Activated T-cell treated with anti-CD3 and anti-CD28 coated beads for 1 hour (primary cell): ENCODE results near the gene ADAM11.
"Not testable (repeated sequence)": the region's sequence is repeated elsewhere in the genome, so short reads cannot be mapped to it uniquely, and the experiment has no call there.

Experiments
- DNase-seq: peaks from one replicate; pipeline ENCODE4 v3.0.0-alpha.2; 2020; ENCODE audit warnings: low read depth

Gene ADAM11

DNA sequence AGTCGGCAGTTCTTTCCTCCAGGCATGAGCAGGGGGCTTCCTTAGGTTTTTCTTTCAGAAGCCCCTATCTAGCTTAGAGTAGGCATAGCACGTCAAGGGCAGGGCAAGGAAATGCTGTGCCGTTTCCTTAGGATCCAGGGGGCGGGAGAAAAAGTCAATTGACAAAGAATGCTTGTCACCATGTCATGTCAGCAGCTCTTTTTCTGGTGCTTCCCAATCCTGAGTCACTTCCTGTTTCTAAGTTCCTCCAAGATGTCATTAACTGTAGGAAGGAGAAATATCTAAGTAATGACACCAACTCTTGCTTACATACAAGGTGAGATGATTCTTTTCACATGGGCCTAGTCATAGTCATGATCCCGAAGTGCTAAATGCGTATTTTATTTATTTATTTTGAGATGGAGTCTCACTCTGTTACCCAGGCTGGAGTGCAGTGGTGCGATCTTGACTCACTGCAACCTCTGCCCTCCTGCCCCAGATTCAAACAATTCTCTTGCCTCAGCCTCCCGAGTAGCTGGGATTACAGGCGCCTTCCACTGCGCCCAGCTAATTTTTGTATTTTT is 36.1 kb downstream of the ADAM11 start:
- DNase-seq, result no peak

- no peak for DNase-seq
Observed at GRCh38 chr17:44795421-44795820, 36.6 kb downstream of the ADAM11 start.

DNA sequence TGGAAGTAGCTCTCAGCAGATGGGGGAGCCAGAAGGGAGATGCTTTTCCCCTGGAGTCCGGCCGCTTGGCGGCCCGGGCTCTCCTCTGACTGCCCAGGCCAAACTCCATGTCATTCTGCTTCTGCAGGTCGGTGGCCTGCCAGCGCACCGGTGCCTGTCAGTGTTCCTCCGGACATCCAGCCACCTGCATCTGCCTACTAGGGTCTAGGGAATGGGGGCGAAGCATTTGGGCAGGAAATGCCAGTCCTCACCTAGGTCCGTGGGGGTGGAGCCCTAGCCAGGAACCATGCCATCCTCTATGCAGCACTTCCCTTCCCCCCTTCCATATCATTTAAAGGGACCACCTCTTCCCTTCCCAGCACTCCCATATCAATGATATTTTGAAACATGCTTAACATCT is 37.1 kb downstream of the ADAM11 start:
- DNase-seq, result no peak

DNA sequence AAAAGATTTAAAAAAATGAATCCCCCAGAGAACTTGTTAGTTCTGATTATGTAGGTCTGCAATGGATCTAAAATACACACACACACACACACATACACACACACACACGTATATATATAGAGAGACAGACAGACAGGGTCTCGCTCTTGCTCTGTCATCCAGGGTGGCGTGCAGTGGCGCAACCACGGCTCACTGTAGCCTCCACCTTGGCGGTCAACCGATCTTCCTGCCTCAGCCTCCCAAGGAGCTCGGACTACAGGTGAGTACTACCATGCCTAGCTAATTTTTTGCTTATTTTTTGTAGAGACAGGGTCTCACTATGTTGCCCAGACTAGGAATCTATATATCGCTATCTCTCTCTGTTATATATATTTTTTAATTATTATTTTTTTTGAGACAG is 37.9 kb downstream of the ADAM11 start:
- DNase-seq, result no peak

DNA sequence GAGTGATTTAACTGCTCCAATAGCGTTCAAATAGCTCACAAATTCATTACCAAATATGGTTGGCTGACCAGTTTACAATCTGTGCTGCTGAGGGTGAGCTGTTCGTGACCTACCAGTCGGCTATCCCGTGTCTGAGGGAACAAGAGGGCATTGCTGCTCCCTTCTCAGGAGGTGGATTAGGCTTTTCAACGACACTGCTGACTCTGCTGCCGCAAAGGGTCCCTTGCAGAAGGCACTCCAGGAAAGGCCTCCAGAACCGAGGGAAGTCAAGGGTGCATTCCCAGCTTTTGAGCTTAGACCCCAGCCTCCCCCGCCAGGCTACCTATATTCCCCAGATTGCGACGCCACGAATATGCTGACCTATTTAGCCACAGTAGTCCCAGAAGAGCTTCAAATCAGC is 39.0 kb downstream of the ADAM11 start:
- no peak for DNase-seq

DNA sequence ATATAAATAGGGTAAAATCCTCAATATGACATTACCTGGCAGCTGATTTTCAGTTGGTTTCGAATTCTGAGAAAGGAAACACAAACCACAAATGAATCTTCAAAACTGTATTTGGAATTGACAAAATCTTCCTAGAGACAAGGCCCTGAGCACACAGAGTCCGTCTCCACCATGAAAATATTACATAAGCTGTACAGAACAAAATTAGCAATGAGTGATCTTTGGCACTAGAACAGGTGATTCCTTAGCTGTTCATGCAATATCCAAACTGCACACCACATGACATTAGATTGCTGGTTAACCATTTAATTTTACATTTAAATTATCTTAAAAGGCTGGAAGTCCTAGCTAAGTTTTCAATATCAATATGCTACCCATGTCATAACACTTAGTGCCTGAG is 39.6 kb downstream of the ADAM11 start:
- no peak for DNase-seq

DNA sequence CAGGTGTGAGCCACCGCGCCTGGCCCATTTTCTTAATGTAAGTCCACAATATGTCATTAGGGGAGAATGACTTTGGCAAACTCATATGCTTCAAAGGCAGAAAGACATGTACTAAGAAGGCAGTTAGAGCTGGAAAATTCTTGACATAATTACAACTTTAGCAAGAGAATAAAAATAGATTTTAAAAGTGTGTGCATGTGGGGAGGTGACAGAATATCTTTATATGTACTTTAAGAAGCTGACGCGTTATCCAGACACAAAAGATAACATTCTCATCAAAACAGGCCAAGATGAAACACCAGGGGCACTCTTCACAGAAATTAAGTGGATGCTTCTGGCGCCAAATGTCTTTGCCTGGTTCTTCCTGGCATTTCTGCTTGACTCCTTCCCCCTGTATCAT is 43.1 kb downstream of the ADAM11 start:
- no peak for DNase-seq

DNA sequence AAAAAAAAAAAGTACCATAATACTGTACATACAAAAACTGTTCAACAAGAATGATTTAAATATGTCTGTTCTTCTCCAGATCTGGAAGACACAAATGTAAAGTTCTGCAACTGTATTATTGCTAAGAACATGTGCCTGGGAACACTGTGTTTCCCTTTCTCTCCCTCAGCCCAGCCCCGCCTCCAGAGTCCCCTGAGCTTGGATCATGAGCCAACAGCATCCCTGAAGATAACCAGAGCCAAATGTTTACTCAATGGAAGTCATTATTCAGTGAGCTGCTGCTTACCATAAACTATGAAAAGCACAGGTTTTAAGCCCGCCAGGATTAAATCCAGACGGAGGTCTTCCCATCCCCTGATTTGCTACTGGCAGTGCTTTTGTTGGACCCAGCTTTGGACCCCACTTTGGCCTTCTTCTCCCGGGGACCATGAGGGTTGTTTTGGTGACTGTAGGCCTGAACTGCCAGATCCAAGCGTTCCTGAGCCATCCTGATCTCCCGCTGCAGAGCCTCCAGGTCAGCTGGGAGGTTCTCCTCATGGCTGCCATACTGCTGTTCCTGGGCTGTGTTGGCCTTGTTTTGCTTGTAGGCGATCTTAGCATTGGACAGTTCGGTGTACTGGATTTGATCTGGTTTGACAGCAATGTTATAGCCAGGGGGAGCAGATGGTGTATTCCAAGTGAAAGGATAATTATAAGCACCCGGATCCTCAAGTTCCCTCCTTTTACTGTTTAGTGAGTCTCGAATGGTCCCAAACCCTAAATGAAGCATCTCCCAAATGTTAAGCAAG is 45.7 kb downstream of the ADAM11 start:
- no peak for DNase-seq

- no peak for DNase-seq
Observed at GRCh38 chr17:44807093-44807816, 48.5 kb downstream of the ADAM11 start.

- DNase-seq, result no peak
Observed at GRCh38 chr17:44807817-44808155, 49.0 kb downstream of the ADAM11 start.

DNA sequence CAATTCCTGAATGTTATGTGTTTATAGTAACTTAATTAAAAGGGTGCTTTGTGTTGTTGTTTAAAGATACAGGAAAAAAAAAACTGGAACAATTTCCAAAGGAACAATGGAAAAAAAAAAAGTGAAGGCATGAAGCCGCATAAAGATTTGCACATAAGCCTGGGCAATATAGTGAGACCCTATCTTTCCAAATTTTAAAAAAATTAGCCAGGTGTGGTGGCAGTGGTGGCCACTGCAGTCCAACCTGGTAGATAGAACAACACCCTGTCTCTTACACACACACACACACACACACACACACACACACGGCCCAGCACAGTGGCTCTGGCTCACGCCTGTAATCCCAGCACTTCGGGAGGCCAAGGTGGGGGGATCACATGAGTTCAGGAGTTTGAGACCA is 49.4 kb downstream of the ADAM11 start:
- no peak for DNase-seq

GRCh38 chr17:44808656-44809388 is 50.0 kb downstream of the ADAM11 start:
- not testable (repeated sequence) for DNase-seq

- no peak for DNase-seq
Observed at GRCh38 chr17:44812263-44812662, 53.5 kb downstream of the ADAM11 start.

GRCh38 chr17:44818508-44818907 is 59.7 kb downstream of the ADAM11 start:
- DNase-seq, result not testable (repeated sequence)

DNA sequence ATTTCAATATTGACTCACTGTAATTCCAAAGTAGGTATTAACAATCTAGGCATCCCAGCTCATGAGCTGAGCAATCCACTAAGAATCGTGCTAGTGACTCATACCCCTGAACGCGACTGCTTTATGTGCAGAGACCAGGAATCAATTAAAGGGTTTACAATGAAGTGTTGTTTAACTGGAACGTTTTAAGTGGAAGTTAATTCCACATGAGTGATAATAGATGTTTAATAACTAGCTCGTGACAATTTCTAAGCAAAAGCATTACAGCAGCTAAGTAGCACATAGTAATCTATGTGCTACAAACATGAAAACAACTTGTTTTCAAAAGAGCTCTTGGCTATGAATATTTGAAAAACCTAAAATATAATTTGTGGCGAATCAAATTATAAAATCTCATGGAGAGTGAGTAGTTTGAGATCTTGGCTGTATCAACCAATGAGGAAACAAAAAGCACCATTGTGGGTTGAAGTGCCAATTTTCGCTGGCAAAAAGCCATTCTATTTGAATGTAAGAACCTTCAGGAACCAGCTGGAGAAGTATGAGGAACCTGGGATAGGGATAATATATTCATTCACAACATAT is 61.9 kb downstream of the ADAM11 start:
- DNase-seq, result no peak

DNA sequence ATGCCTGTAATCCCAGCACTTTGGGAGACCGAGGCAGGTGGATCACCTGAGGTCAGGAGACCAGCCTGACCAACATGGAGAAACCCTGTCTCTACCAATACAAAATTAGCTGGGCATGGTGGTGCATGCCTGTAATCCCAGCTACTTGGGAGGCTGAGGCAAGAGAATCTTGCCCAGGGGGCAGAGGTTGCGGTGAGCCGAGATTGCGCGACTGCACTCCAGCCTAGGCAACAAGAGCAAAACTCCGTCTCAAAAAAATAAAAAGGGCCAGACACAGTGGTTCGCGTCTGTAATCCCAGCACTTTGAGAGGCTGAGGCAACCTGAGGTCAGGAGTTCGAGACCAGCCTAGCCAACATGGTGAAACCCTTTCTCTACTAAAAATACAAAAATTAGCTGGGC is 66.4 kb downstream of the ADAM11 start:
- not testable (repeated sequence) for DNase-seq

DNA sequence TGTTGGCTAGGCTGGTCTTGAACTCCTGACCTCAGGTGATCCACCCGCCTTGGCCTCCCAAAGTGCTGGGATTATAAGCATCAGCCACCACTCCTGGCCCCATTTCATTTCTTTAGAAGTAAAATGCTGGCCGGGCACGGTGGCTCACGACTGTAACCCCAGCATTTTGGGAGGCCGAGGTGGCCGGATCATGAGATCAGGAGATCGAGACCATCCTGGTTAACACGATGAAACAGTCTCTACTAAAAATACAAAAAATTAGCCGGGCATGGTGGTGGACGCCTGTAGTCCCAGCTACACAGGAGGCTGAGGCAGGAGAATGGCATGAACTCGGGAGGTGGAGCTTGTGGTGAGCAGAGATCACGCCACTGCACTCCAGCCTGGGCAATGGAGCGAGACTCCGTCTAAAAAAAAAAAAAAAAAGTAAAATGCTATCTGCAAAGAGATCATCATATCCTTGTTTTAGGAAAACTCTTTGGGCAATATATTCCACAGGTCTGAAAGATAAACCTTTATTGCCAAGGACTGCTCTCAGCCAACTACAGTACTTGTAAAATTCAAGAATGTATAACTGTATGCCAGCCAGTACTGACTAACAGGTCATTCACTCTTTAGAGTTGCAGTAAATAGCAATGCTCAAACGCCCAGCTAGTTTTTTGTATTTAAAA is 67.5 kb downstream of the ADAM11 start:
- no peak for DNase-seq

DNA sequence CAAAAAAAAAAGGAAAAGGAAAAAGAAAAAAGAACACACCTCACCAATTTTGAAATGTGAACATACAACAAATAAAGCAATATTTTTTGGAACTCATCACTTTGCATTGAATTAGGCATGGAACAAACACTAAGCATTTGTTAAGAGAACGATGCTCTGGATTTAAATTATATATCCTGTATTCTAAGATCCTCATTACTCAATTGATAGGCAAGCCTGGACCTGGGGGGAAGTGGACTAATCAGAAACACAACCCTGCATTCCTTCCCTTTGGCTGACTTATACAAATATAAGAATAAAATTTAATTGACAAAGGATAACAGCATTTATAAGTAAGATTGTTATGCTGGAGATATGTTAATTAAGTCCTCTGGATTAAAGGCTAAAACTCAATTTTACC is 69.1 kb downstream of the ADAM11 start:
- no peak for DNase-seq

- no peak for DNase-seq
Observed at GRCh38 chr17:44828919-44829522, 70.2 kb downstream of the ADAM11 start.

DNA sequence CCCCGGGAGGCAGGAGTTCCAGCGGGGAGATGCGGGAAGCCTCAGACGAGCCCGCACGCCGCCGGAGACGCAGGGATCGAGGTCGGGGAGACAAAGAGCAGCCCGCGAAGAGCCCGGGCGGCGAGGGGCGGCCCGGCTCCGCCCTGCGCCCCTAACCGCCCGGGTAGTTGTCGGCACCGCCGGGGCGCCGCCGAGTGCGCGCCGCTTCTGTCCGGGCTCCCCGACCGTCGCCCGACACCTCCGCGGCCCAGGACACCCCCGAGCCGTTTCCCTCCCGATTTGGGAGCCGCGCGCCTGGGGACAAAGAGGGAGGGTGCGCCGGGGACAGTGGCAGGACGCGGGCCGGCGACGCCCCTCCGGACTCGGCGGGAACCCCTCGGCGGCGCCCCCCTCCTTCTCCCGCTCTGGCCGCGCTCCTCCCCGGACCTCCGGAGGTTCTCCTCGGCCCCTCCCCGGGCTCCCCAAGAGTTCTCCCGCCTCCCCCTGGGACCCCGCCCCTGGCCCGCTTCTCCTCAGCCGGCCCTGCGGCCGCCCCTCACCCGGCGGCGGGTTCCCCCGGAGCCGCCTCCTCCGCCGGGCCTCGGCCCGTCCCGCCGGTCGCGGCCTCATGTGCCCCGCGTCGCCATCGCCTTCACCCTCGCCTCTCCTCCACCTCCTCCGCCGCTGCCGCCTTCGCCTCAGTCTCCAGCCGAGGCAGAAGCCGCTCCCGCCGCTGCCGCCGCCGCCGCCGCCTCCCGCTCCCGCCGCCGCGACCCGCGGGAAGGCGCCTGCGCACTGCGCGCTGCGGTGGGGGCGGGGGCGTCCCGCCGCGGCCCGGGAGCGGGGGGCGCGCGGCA is 71.0 kb downstream of the ADAM11 start, which contains the start of gene GJC1:
Gene GJC1, minus strand, starts transcription at position 765 of the 836 bp plus-strand sequence. CDS start 24,470 bp downstream, outside the sequence.
- no peak for DNase-seq
